LNCAP (cell line): ENCODE results near the gene SNX9.

ENCODE experiments used
- TF ChIP-seq, protein P1 (sequence below): fragments of 450-650 bp; IDR thresholded peaks from 2 replicates; pipeline ENCODE4 v1.5.1; 2017; ENCODE audit warnings: mild to moderate bottlenecking

SNX9 gene

GRCh38 chr6:157853018-157853805 is 30.2 kb downstream of the SNX9 start:
- TF ChIP-seq, protein P1, sequence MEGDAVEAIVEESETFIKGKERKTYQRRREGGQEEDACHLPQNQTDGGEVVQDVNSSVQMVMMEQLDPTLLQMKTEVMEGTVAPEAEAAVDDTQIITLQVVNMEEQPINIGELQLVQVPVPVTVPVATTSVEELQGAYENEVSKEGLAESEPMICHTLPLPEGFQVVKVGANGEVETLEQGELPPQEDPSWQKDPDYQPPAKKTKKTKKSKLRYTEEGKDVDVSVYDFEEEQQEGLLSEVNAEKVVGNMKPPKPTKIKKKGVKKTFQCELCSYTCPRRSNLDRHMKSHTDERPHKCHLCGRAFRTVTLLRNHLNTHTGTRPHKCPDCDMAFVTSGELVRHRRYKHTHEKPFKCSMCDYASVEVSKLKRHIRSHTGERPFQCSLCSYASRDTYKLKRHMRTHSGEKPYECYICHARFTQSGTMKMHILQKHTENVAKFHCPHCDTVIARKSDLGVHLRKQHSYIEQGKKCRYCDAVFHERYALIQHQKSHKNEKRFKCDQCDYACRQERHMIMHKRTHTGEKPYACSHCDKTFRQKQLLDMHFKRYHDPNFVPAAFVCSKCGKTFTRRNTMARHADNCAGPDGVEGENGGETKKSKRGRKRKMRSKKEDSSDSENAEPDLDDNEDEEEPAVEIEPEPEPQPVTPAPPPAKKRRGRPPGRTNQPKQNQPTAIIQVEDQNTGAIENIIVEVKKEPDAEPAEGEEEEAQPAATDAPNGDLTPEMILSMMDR: no peak

GRCh38 chr6:157853902-157854502 is 31.0 kb downstream of the SNX9 start:
- TF ChIP-seq, protein P1: no peak

DNA sequence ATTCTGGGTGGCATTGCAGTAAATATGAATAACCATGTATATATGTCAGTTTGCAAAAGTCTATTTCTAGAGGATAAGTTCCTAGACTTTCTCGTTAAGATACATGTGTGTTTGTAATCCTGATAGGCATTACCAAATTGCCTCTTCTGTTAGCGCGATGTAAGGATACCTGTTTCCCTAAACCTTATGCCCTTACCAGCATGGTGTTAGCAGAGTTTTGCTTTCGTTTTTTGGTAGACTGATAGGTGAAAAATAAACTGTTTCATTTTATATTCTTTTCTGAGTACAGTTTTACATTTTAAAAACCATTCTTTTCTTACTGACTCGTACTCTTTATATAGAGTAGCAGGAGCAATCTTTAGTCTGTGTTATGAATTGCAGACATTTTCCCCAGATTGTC is 32.3 kb downstream of the SNX9 start:
- TF ChIP-seq, protein P1: no peak

DNA sequence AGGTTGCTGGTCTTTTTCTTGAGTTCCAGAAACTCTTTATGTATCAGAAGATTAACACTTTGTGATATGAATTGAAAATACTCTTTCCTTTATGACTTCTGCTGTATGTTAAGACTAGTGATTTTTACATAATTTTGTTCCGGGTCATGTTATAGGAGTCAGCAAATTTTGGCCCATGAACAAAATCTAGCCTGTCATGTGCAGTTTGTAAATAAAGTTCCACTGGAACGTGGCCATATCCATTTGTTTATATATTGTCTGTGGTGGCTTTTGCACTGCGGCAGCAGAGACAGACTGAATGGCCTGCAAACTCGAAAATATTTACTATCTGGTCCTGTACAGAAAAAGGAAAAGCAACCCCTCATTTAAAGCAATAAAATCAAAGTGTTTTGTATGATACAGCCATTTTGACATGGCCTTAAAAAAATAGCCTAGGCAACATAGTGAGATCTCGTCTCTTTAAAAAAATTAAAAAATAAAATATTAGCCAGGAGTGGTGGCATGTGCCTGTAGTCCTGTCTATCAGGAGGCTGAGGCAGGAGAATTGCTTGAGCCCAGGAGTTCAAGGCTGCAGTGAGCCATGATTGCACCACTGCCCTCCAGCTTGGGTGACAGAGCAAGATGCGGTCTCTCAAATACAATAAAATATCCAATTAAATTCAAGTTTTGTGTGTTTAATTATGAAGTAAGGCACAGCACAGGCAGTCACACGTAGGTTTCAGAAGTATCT is 36.9 kb downstream of the SNX9 start:
- TF ChIP-seq, protein P1: no peak

DNA sequence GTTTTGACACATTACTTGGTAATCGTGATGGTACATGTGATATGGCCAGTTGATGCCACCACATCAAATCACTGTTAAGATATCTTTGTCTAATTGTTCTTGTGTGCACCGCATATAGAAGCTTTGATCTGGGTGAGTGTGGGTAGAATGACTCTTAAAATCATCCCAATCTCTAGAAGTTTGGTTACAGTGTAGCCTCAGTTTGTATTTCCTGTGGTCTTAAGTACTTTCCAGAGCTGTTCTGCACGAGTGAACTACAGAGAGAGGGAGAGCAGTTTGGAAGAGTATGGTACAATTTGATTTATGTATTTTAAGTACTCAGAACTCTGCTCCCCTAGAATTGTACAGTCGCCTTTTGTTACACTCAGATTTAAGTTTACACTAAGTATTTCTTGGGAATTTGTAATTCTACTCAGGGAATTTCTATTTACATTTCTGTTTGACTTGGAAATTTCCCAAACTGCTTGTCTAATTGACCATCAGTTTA is 37.5 kb downstream of the SNX9 start:
- TF ChIP-seq, protein P1: no peak

GRCh38 chr6:157861184-157861583 is 38.1 kb downstream of the SNX9 start:
- TF ChIP-seq, protein P1: no peak

GRCh38 chr6:157861814-157862213 is 38.8 kb downstream of the SNX9 start:
- TF ChIP-seq, protein P1: no peak
